OCI-LY3 (cell line): ENCODE results near the gene NAV2.
A peak's percentile ranks its signal among the peaks of the same experiment; 100 is the strongest.

Experiments used
- H2AFZ ChIP-seq: fragments of 200-600, 300-600 bp; shearing (Covaris generic); 2 replicates; pipeline ENCODE4 v1.6.0; 2014; ENCODE audit warnings: antibody characterized with exemption, low read depth, low read length
- H3K27ac ChIP-seq: fragments of 200-600, 300-600 bp; sonication (generic); 2 replicates; pipeline ENCODE4 v1.5.1; 2014; ENCODE audit warnings: mild to moderate bottlenecking, low read length, moderate library complexity, mixed read lengths
- H3K27me3 ChIP-seq: fragments of 200-600, 300-600 bp; sonication (generic); 2 replicates; pipeline ENCODE4 v1.6.1; 2014; ENCODE audit warnings: low read depth, low read length, mixed read lengths
- H3K36me3 ChIP-seq: fragments of 200-600, 300-600 bp; sonication (generic); replicated peaks from 2 replicates; pipeline ENCODE3; 2014; ENCODE audit warnings: low read depth, low read length, mixed read lengths
- H3K4me1 ChIP-seq: fragments of 300-600, 200-600 bp; sonication (generic); 2 replicates; pipeline ENCODE4 v1.6.1; 2014; ENCODE audit warnings: low read length, mixed read lengths
- H3K4me2 ChIP-seq: fragments of 200-600, 300-600 bp; sonication (generic); 2 replicates; pipeline ENCODE4 v1.6.1; 2014; ENCODE audit warnings: low read length, mixed read lengths
- H3K4me3 ChIP-seq: fragments of 300-600, 200-600 bp; sonication (generic); 2 replicates; pipeline ENCODE4 v1.5.1; 2014; ENCODE audit warnings: antibody characterized with exemption, mild to moderate bottlenecking, low read length, moderate library complexity
- H3K79me2 ChIP-seq: fragments of 300-600, 200-600 bp; shearing (Covaris generic); 2 replicates; pipeline ENCODE4 v1.6.1; 2014; ENCODE audit warnings: mild to moderate bottlenecking, low read length, mixed read lengths
- H3K9ac ChIP-seq: fragments of 300-600, 200-600 bp; shearing (Covaris generic); 2 replicates; pipeline ENCODE4 v1.6.0; 2014; ENCODE audit warnings: mild to moderate bottlenecking, low read length, moderate library complexity
- H3K9me3 ChIP-seq: fragments of 200-600, 300-600 bp; shearing (Covaris generic); 2 replicates; pipeline ENCODE4 v1.6.1; 2014; ENCODE audit warnings: low read length, mixed read lengths; ENCODE audit not compliant: insufficient read depth
- H4K20me1 ChIP-seq: fragments of 200-600, 300-600 bp; sonication (generic); 2 replicates; pipeline ENCODE4 v1.6.1; 2016; ENCODE audit warnings: low read length, mixed read lengths; ENCODE audit not compliant: insufficient read depth
- EZH2phosphoT487 ChIP-seq: fragments of 200-600 bp; shearing (Covaris generic); IDR thresholded peaks from 2 replicates; pipeline ENCODE4 v1.6.1; 2018; ENCODE audit warnings: antibody characterized with exemption, mixed run types, low read depth
- TF ChIP-seq, protein P1 (sequence below): fragments of 200-600, 300-600 bp; sonication (generic); IDR thresholded peaks from 2 replicates; pipeline ENCODE4 v1.5.1; 2014; ENCODE audit warnings: antibody characterized with exemption, low read length, low read depth

Gene NAV2

DNA sequence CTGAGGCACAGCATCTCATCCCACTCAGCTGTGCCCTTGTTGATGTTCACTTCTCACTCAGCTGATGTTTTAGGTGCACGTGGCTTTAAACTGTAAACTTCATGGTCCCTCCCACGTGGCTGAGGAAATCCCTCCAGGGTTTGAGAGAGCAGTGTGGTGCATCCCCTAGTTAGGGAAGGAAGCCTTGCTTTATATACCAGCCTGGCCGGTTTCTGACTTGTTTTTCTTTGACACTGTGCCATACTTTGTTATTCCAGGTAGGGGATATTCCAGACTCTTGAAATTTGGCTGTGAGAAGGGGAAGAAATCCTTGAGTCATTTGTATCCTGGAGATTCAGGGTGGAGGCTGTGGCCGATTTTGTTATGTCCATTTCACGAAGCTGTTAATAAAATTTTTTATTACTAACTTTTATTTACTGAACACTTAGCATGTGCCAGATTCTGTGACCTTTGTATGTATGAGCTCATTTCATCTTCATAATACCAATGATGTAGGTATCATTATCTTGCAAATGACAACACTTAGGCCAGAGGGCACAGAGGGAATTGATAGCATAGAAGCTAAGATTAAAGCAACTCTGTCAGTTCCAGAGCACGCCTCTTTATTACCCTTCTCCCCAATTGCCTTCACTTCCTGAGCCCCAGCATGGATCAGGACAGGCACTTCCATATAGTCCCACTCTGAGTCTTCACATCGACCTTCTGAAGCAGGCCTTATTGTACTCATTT is 116.6 kb downstream of the NAV2 start:
- Histone ChIP-seq H3K36me3 (no peaks in the 10 kb centered on the region), H3K79me2 (no peaks in the 10 kb centered on the region), H2AFZ (peak overlapping the region; percentile 46; the same call in 1 of the 2 replicates), H3K4me2 (no peak overlapping the region), H4K20me1 (no peaks in the 10 kb centered on the region), H3K4me3 (no peak overlapping the region), H3K27me3 (peaks cover 17% of the 10 kb centered on the region), H3K4me1 (peaks cover 11% of the 10 kb centered on the region), H3K9me3 (no peaks in the 10 kb centered on the region), H3K27ac (no peak overlapping the region), H3K9ac (no peak overlapping the region)
- no peak for TF ChIP-seq EZH2phosphoT487
- TF ChIP-seq, protein P1, sequence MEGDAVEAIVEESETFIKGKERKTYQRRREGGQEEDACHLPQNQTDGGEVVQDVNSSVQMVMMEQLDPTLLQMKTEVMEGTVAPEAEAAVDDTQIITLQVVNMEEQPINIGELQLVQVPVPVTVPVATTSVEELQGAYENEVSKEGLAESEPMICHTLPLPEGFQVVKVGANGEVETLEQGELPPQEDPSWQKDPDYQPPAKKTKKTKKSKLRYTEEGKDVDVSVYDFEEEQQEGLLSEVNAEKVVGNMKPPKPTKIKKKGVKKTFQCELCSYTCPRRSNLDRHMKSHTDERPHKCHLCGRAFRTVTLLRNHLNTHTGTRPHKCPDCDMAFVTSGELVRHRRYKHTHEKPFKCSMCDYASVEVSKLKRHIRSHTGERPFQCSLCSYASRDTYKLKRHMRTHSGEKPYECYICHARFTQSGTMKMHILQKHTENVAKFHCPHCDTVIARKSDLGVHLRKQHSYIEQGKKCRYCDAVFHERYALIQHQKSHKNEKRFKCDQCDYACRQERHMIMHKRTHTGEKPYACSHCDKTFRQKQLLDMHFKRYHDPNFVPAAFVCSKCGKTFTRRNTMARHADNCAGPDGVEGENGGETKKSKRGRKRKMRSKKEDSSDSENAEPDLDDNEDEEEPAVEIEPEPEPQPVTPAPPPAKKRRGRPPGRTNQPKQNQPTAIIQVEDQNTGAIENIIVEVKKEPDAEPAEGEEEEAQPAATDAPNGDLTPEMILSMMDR, result no peak

DNA sequence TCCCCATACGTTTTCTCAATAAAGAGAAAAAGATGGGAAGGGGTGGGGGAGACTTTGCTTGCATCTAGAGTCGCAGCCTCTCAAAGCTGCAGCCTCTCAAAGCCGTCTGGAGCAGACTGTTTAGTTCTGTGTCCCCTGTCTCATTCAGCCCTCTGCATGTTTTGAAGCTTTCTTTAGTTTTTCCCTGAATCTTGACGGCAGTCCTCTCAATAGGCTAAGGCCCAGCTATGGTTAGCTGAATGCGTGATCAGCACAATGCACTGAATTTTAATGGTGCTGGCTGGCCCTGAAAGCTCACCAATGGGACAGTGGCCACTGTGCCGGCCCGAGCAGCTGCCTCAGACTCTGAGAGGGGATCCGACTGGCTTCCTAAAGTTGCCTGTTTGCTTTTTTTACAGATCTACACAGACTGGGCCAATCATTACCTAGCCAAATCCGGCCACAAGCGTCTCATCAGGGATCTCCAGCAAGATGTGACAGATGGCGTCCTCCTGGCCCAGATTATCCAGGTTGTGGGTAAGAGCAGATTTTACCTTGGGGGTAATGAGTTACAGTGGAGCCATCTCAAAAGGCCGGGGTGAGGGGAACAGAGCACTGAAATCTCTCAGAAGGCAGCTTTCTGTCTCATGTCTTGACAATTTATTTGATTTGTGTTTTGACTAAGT is 119.6 kb downstream of the NAV2 start:
- no peak overlapping the region for H3K4me2 ChIP-seq
- no peaks in the 10 kb centered on the region for H3K36me3 ChIP-seq
- H3K9me3 ChIP-seq, result no peaks in the 10 kb centered on the region
- H3K9ac ChIP-seq, result no peak overlapping the region
- no peaks in the 10 kb centered on the region for H3K79me2 ChIP-seq
- no peak overlapping the region for H2AFZ ChIP-seq
- no peak overlapping the region for H3K4me3 ChIP-seq
- TF ChIP-seq, protein P1, result no peak
- no peak for TF ChIP-seq EZH2phosphoT487
- no peak overlapping the region for H3K27ac ChIP-seq
- H3K4me1 ChIP-seq, result peaks cover 11% of the 10 kb centered on the region
- H3K27me3 ChIP-seq, result no peaks in the 10 kb centered on the region; the same call in 1 of the 2 replicates
- no peaks in the 10 kb centered on the region for H4K20me1 ChIP-seq

- no peak for TF ChIP-seq EZH2phosphoT487
- no peaks in the 10 kb centered on the region for H4K20me1 ChIP-seq
- H3K9ac ChIP-seq, result no peak overlapping the region
- no peaks in the 10 kb centered on the region; the same call in 1 of the 2 replicates for H3K27me3 ChIP-seq
- H2AFZ ChIP-seq, result no peak overlapping the region
- peaks cover 11% of the 10 kb centered on the region for H3K4me1 ChIP-seq
- H3K36me3 ChIP-seq, result no peaks in the 10 kb centered on the region
- no peak overlapping the region for H3K4me2 ChIP-seq
- no peak overlapping the region for H3K4me3 ChIP-seq
- no peaks in the 10 kb centered on the region for H3K9me3 ChIP-seq
- no peak overlapping the region for H3K27ac ChIP-seq
- no peaks in the 10 kb centered on the region for H3K79me2 ChIP-seq
These were observed 120.3 kb downstream of the NAV2 start for GRCh38 chr11:19832901-19833300.

GRCh38 chr11:19834771-19835170 is 122.1 kb downstream of the NAV2 start:
- Histone ChIP-seq H3K79me2 (no peaks in the 10 kb centered on the region), H2AFZ (no peak overlapping the region), H3K4me2 (no peak overlapping the region), H3K36me3 (no peaks in the 10 kb centered on the region), H3K4me3 (no peak overlapping the region), H3K27me3 (peaks cover 3% of the 10 kb centered on the region; the same call in 1 of the 2 replicates), H3K9me3 (no peaks in the 10 kb centered on the region), H4K20me1 (no peaks in the 10 kb centered on the region), H3K9ac (no peak overlapping the region), H3K4me1 (no peaks in the 10 kb centered on the region), H3K27ac (no peak overlapping the region)
- TF ChIP-seq EZH2phosphoT487, result no peak
- TF ChIP-seq, protein P1, result no peak
